ENCODE measurements around the gene SOX5. TPM values are rescaled to one million over a fixed set of nuclear protein-coding genes. Genes with fewer than 3 reads are reported as not detected.

Gene SOX5
- total and polyA plus RNA-seq, 9 of the 15 experiments (the other 6 are each of a cell fraction or from before 2014, with no cell fraction given), result 8.3 to 16.5 (median 11.9) TPM

DNA sequence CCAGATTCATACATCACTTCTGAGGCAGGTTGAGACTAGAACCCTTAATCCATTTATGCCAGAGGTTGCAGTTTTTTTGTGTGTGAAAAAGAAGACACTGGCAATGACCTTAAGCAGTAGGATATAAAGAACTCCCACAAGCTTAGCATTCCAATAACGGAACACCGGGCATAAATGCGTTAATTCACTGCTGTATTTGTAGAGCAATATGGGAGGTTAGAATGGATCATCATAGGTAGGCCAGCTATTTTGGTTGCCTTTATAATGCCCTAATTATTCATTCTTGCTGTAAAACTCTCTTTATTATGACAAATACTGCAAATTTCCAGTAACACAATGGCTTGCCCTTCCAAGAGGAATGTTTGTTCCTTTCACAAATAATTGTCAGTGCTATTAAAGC, 322.7 kb downstream of the SOX5 start:
- Histone ChIP-seq H3K9ac (ENCODE audit: insufficient read depth in 1 of 2, low read depth in 2 of 2, low read length in 2 of 2) (no peak overlapping the region), H3K9me3 (replicated peaks; ENCODE audit: control insufficient read depth, insufficient read depth, low read depth, low read length) (no peaks in the 10 kb centered on the region), H3K4me3 (no peak overlapping the region), H2AFZ (ENCODE audit: low read depth, low read length) (no peak overlapping the region), H3K4me2 (ENCODE audit: insufficient read depth, low read length) (no peak overlapping the region), H3K36me3 (ENCODE audit: control insufficient read depth, insufficient read depth, low read length) (no peaks in the 10 kb centered on the region; the same call in 2 of the 3 replicates), H3K27ac (ENCODE audit: extremely low read depth, low read depth, low read length) (no peak overlapping the region), H3K4me1 (replicated peaks in 1 of 2; ENCODE audit: control insufficient read depth in 2 of 2, insufficient read depth in 2 of 2, low read length in 2 of 2) (no peaks in the 10 kb centered on the region), H3K9me1 (ENCODE audit: control insufficient read depth, insufficient read depth, low read length) (no peaks in the 10 kb centered on the region), H4K20me1 (replicated peaks; ENCODE audit: control insufficient read depth, insufficient read depth, low read length) (no peaks in the 10 kb centered on the region), H3K79me2 (ENCODE audit: control insufficient read depth, insufficient read depth, low read length) (no peaks in the 10 kb centered on the region), H3K27me3 (ENCODE audit: control insufficient read depth in 2 of 2, insufficient read depth in 2 of 2, low read length in 2 of 2) (no peaks in the 10 kb centered on the region)
- TF ChIP-seq NFIX (CRISPR knock-in tag; IDR thresholded peaks at IDR 0.05; ENCODE audit: low read depth), result no peak
- no peak for TF ChIP-seq MBD1 (CRISPR knock-in tag; IDR thresholded peaks at IDR 0.05)
- no peak for TF ChIP-seq VEZF1 (CRISPR knock-in tag; IDR thresholded peaks at IDR 0.05)
- TF ChIP-seq, protein P1, sequence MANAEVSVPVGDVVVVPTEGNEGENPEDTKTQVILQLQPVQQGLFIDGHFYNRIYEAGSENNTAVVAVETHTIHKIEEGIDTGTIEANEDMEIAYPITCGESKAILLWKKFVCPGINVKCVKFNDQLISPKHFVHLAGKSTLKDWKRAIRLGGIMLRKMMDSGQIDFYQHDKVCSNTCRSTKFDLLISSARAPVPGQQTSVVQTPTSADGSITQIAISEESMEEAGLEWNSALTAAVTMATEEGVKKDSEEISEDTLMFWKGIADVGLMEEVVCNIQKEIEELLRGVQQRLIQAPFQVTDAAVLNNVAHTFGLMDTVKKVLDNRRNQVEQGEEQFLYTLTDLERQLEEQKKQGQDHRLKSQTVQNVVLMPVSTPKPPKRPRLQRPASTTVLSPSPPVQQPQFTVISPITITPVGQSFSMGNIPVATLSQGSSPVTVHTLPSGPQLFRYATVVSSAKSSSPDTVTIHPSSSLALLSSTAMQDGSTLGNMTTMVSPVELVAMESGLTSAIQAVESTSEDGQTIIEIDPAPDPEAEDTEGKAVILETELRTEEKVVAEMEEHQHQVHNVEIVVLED (CRISPR knock-in tag; IDR thresholded peaks at IDR 0.05), result no peak
- no peak for TF ChIP-seq HSF4 (CRISPR knock-in tag; IDR thresholded peaks at IDR 0.05; ENCODE audit: borderline replicate concordance)
- no peak for TF ChIP-seq LARP7 (IDR thresholded peaks at IDR 0.05)
- TF ChIP-seq MTF1 (CRISPR knock-in tag; IDR thresholded peaks at IDR 0.05; ENCODE audit: borderline replicate concordance), result no peak
- TF ChIP-seq ZNF3 (CRISPR knock-in tag; IDR thresholded peaks at IDR 0.05), result no peak
- no peak for TF ChIP-seq ZNF785 (CRISPR knock-in tag; IDR thresholded peaks at IDR 0.05)
- TF ChIP-seq ZSCAN29 (IDR thresholded peaks at IDR 0.05), result no peak
- TF ChIP-seq JUND (IDR thresholded peaks at IDR 0.05; ENCODE audit: borderline replicate concordance, low read depth, low read length), result no peak
- TF ChIP-seq JUND (tag; IDR thresholded peaks at IDR 0.05; ENCODE audit: borderline replicate concordance, low read depth, low read length), result no peak
- no peak for TF ChIP-seq GATAD2B (IDR thresholded peaks at IDR 0.05; ENCODE audit: borderline replicate concordance)
- TF ChIP-seq KLF1 (tag; IDR thresholded peaks at IDR 0.05), result no peak
- no peak for TF ChIP-seq MAFK (IDR thresholded peaks at IDR 0.05; ENCODE audit: low read length)
- no peak for TF ChIP-seq FOXJ2 (tag; IDR thresholded peaks at IDR 0.05)
- TF ChIP-seq CBX2 (IDR thresholded peaks at IDR 0.05; ENCODE audit: insufficient read depth, low read length, poor library complexity, severe bottlenecking), result no peak
- DNase-seq (ENCODE audit: extremely low read depth in 1 of 4, low spot score in 3 of 4), result no peak
- no peak for FAIRE-seq
- no TSS peak for BruUV-seq (replicated peaks)
- CTCF ChIA-PET (ENCODE audit: low intra/inter-chr PET ratio), result no interaction called here
- no peak for ATAC-seq
- WGBS (ENCODE audit: insufficient coverage, low coverage, missing lambda C conversion rate), result 100% methylated on average over 3 of the region's 3 CpGs
- POLR2A ChIA-PET, result interaction anchor here (1.5 kb wide), 1 partner anchor 9 kb away, joined by 4 read pairs; no protein-coding TSS in a partner anchor
- in situ Hi-C loops (cut with MboI) (no loop called here), intact Hi-C loops (cut with micrococcal nuclease) (no loop called here)
